HG02973 (cell line): ENCODE measurements around the gene DENND4A.

Experiments used
- ATAC-seq: cut with Tn5 transposase; IDR thresholded peaks from one replicate; pipeline ENCODE4 v1.9.1; 2021; ENCODE audit warnings: moderate library complexity; ENCODE audit not compliant: unreplicated experiment

The DENND4A gene

GRCh38 chr15:65688462-65688861 lies 103.6 kb downstream of the DENND4A start:
- no peak for ATAC-seq

GRCh38 chr15:65682404-65682911 lies 109.6 kb downstream of the DENND4A start:
- ATAC-seq: no peak

- no peak for ATAC-seq
Measured at GRCh38 chr15:65680544-65680943, 111.5 kb downstream of the DENND4A start.

GRCh38 chr15:65676123-65676522 lies 116.0 kb downstream of the DENND4A start:
- ATAC-seq: no peak

- no peak for ATAC-seq
Measured at GRCh38 chr15:65675551-65675950, 116.5 kb downstream of the DENND4A start.

- ATAC-seq: no peak
Measured at GRCh38 chr15:65666257-65666656, 125.8 kb downstream of the DENND4A start.

GRCh38 chr15:65663521-65663920 lies 128.6 kb downstream of the DENND4A start:
- no peak for ATAC-seq

- ATAC-seq: no peak
Measured at GRCh38 chr15:65660927-65661326, 131.2 kb downstream of the DENND4A start.

- no peak for ATAC-seq
Measured at GRCh38 chr15:65659502-65660052, 132.5 kb downstream of the DENND4A start.

- ATAC-seq: no peak
Measured at GRCh38 chr15:65655457-65655856, 136.6 kb downstream of the DENND4A start.

GRCh38 chr15:65655026-65655425 lies 137.1 kb downstream of the DENND4A start:
- no peak for ATAC-seq

GRCh38 chr15:65653801-65654521 lies 138.1 kb downstream of the DENND4A start:
- no peak for ATAC-seq

- no peak for ATAC-seq
Measured at GRCh38 chr15:65653341-65653740, 138.8 kb downstream of the DENND4A start.

- no peak for ATAC-seq
Measured at GRCh38 chr15:65651831-65652749, 140.0 kb downstream of the DENND4A start.

GRCh38 chr15:65651042-65651322 lies 141.1 kb downstream of the DENND4A start:
- ATAC-seq: no peak

GRCh38 chr15:65650312-65651041 lies 141.6 kb downstream of the DENND4A start:
- no peak for ATAC-seq

GRCh38 chr15:65646486-65646885 lies 145.6 kb downstream of the DENND4A start:
- ATAC-seq: no peak

GRCh38 chr15:65645392-65645791 lies 146.7 kb downstream of the DENND4A start:
- ATAC-seq: no peak

GRCh38 chr15:65644282-65644681 lies 147.8 kb downstream of the DENND4A start:
- no peak for ATAC-seq

GRCh38 chr15:65642594-65642993 lies 149.5 kb downstream of the DENND4A start:
- ATAC-seq: no peak
